Osteoblast (primary cell): ENCODE results near the gene SLC18A3. TPM values are rescaled to one million over a fixed set of nuclear protein-coding genes. Genes with fewer than 3 reads are reported as not detected.

Source experiments
- DNase-seq: peaks from one replicate; pipeline ENCODE4 v3.0.0; 2011; ENCODE audit warnings: low spot score, mixed read lengths; ENCODE audit not compliant: insufficient read length; ENCODE audit errors: missing footprints
- H2AFZ ChIP-seq: 2 replicates; pipeline ENCODE4 v1.6.0; 2011; ENCODE audit warnings: mild to moderate bottlenecking, low read length
- H3K27ac ChIP-seq: 2 replicates; pipeline ENCODE4 v1.5.1; 2011; ENCODE audit warnings: mild to moderate bottlenecking, low read depth, low read length, moderate library complexity
- H3K27me3 ChIP-seq: 2 replicates; pipeline ENCODE4 v1.6.0; 2012; ENCODE audit warnings: mild to moderate bottlenecking, control low read depth, inconsistent platforms, low read length, moderate library complexity; ENCODE audit not compliant: insufficient read depth
- H3K36me3 ChIP-seq: 2 replicates; pipeline ENCODE4 v1.5.1; 2011; ENCODE audit warnings: mild to moderate bottlenecking, low read length, control low read depth, moderate library complexity; ENCODE audit not compliant: insufficient read depth
- H3K4me1 ChIP-seq: 2 replicates; pipeline ENCODE4 v1.5.1; 2011; ENCODE audit warnings: mild to moderate bottlenecking, low read length, control low read depth, moderate library complexity; ENCODE audit not compliant: insufficient read depth
- H3K4me2 ChIP-seq: 2 replicates; pipeline ENCODE4 v1.6.0; 2011; ENCODE audit warnings: mild to moderate bottlenecking, low read length; ENCODE audit not compliant: insufficient read depth
- H3K4me3 ChIP-seq: fragments of 200-600 bp; sonication (generic); 3 replicates; pipeline ENCODE4 v1.5.1; 2012; ENCODE audit warnings: mild to moderate bottlenecking, low read length, inconsistent platforms; ENCODE audit not compliant: insufficient read depth
- H3K79me2 ChIP-seq: 2 replicates; pipeline ENCODE4 v1.6.0; 2012; ENCODE audit warnings: mild to moderate bottlenecking, low read length, control low read depth, inconsistent platforms; ENCODE audit not compliant: insufficient read depth
- H3K9me3 ChIP-seq: 2 replicates; pipeline ENCODE4 v1.5.1; 2011; ENCODE audit warnings: low read depth, low read length, control low read depth
- H4K20me1 ChIP-seq: 2 replicates; pipeline ENCODE4 v1.6.0; 2012; ENCODE audit warnings: mild to moderate bottlenecking, low read length, control low read depth; ENCODE audit not compliant: insufficient read depth
- CTCF ChIP-seq: IDR thresholded peaks from 2 replicates; pipeline ENCODE4 v1.5.1; 2011; ENCODE audit warnings: mild to moderate bottlenecking, low read depth, low read length, moderate library complexity; ENCODE audit errors: extremely low read depth
- total RNA-seq: library from RNA; depleted of rRNA; stranded (reverse); fragments of >200 nt; gene quantifications from 2 replicates; pipeline ENCODE4 v1.2.3, GENCODE V29; 2012

Gene SLC18A3
- total RNA-seq, 1 donor: not detected

GRCh38 chr10:49611816-49612512, 1.9 kb downstream of the SLC18A3 start:
- Histone ChIP-seq H3K4me2 (no peak overlapping the region), H4K20me1 (no peaks in the 10 kb centered on the region), H3K4me3 (no peak overlapping the region), H3K36me3 (no peaks in the 10 kb centered on the region), H3K27ac (no peak overlapping the region), H3K27me3 (peaks cover 84% of the 10 kb centered on the region), H3K79me2 (no peaks in the 10 kb centered on the region), H2AFZ (no peak overlapping the region), H3K9me3 (no peaks in the 10 kb centered on the region), H3K4me1 (no peaks in the 10 kb centered on the region)
- no peak for TF ChIP-seq CTCF
- peak; percentile 85 for DNase-seq

GRCh38 chr10:49612513-49613164, 2.5 kb downstream of the SLC18A3 start:
- Histone ChIP-seq H3K4me1 (no peaks in the 10 kb centered on the region), H3K9me3 (no peaks in the 10 kb centered on the region), H3K4me2 (no peak overlapping the region), H3K4me3 (no peak overlapping the region), H3K27me3 (peaks cover 84% of the 10 kb centered on the region), H3K27ac (no peak overlapping the region), H3K36me3 (no peaks in the 10 kb centered on the region), H4K20me1 (no peaks in the 10 kb centered on the region), H3K79me2 (no peaks in the 10 kb centered on the region), H2AFZ (no peak overlapping the region)
- no peak for TF ChIP-seq CTCF
- DNase-seq: peak; percentile 71

- Histone ChIP-seq H3K4me2 (no peak overlapping the region), H3K9me3 (no peaks in the 10 kb centered on the region), H2AFZ (no peak overlapping the region), H4K20me1 (no peaks in the 10 kb centered on the region), H3K4me1 (no peaks in the 10 kb centered on the region), H3K36me3 (no peaks in the 10 kb centered on the region), H3K27me3 (peaks cover 84% of the 10 kb centered on the region), H3K79me2 (no peaks in the 10 kb centered on the region), H3K4me3 (no peak overlapping the region), H3K27ac (no peak overlapping the region)
- TF ChIP-seq CTCF: no peak
- DNase-seq: peak; percentile 88
These were observed 3.2 kb downstream of the SLC18A3 start for GRCh38 chr10:49613165-49613881.

GRCh38 chr10:49613882-49614241, 3.8 kb downstream of the SLC18A3 start, which contains the start of gene CHAT:
Gene CHAT (plus strand): TSS chr10:49614037. CDS start chr10:49614190, 153 bp downstream.
- Histone ChIP-seq H3K79me2 (no peaks in the 10 kb centered on the region), H3K4me2 (no peak within 1 kb of the TSS), H3K4me3 (no peak within 1 kb of the TSS), H3K36me3 (no peaks in the 10 kb centered on the region), H2AFZ (no peak within 1 kb of the TSS), H3K9me3 (no peaks in the 10 kb centered on the region), H3K4me1 (no peaks in the 10 kb centered on the region), H3K27ac (no peak within 1 kb of the TSS), H3K27me3 (peaks cover 83% of the 10 kb centered on the region), H4K20me1 (no peaks in the 10 kb centered on the region)
- no peak for DNase-seq
- TF ChIP-seq CTCF: no peak
